GM12878 (cell line): ENCODE results near the gene FAM161B. TPM values are rescaled to one million over a fixed set of nuclear protein-coding genes. Genes with fewer than 3 reads are reported as not detected.

Source experiments
- ATF3 ChIP-seq: IDR thresholded peaks from 2 replicates; pipeline ENCODE4 v1.6.1; 2011; ENCODE audit warnings: low read depth, mild to moderate bottlenecking, low read length, moderate library complexity, borderline replicate concordance; ENCODE audit errors: extremely low read depth
- CEBPB ChIP-seq, 2 experiments: fragments of 150-350 bp in 1 of 2; IDR thresholded peaks; 2 replicates each; pipeline ENCODE4 v1.6.1; 2012 to 2014; ENCODE audit warnings: low read depth in 2 of 2, low read length in 2 of 2, borderline replicate concordance in 1 of 2, inconsistent platforms in 1 of 2
- E2F8 ChIP-seq: fragments of 450-650 bp; IDR thresholded peaks from 2 replicates; pipeline ENCODE4 v1.6.1; 2018; ENCODE audit warnings: mild to moderate bottlenecking, low read depth, moderate library complexity; ENCODE audit not compliant: partially characterized antibody
- EP300 ChIP-seq, 2 experiments: fragments of 150-350 bp in 1 of 2; IDR thresholded peaks; 2 replicates each; pipeline ENCODE4 v1.6.1; 2011 to 2012; ENCODE audit warnings: low read depth in 2 of 2, low read length in 2 of 2, borderline replicate concordance in 1 of 2, improper control_type of control experiment in 1 of 2, inconsistent platforms in 1 of 2; ENCODE audit not compliant: control insufficient read depth in 1 of 2
- GATAD2B ChIP-seq: fragments of 450-650 bp; conservative IDR thresholded peaks from 2 replicates; pipeline ENCODE4 v1.6.1; 2017; ENCODE audit warnings: low read depth, mild to moderate bottlenecking, moderate library complexity
- LARP7 ChIP-seq: fragments of 450-650 bp; IDR thresholded peaks from 2 replicates; pipeline ENCODE4 v1.6.1; 2017; ENCODE audit warnings: mild to moderate bottlenecking
- POLR2AphosphoS5 ChIP-seq: IDR thresholded peaks from 2 replicates; pipeline ENCODE4 v1.6.1; 2011; ENCODE audit warnings: mild to moderate bottlenecking, low read length, inconsistent platforms
- TARDBP ChIP-seq: IDR thresholded peaks from 2 replicates; pipeline ENCODE4 v1.6.1; 2016; ENCODE audit warnings: borderline replicate concordance
- TCF7 ChIP-seq: IDR thresholded peaks from 2 replicates; pipeline ENCODE4 v1.6.1; 2014; ENCODE audit warnings: antibody characterized with exemption, borderline replicate concordance
- ZNF207 ChIP-seq: fragments of 450-650 bp; IDR thresholded peaks from 2 replicates; pipeline ENCODE4 v1.6.1; 2014; ENCODE audit warnings: antibody characterized with exemption, mild to moderate bottlenecking, borderline replicate concordance
- ZNF592 ChIP-seq: fragments of 450-650 bp; IDR thresholded peaks from 2 replicates; pipeline ENCODE4 v1.6.1; 2017; ENCODE audit warnings: mild to moderate bottlenecking, moderate library complexity
- polyA plus RNA-seq, 11 experiments: library from polyadenylated mRNA; depleted of rRNA in 4 of 11; unstranded in 6 of 11; stranded (reverse) in 5 of 11; fragments of >200 nt; fragmentation: Nextera tagmentation in 4 of 11; fragmentation: Illumina TruSeq in 1 of 11; extraction: Ambion mirVana in 4 of 11; extraction: Trizol in 1 of 11; gene quantifications; 1 replicate in 1 of 11; 2 replicates in 10 of 11; pipeline versions ENCODE4 v1.2.1 to v1.2.3, GENCODE V29; 2011 to 2016; ENCODE audit warnings: inconsistent platforms in 2 of 11, missing spikeins in 2 of 11, low read depth in 1 of 11
- total RNA-seq, 4 experiments: library from RNA; depleted of rRNA in 3 of 4; stranded (reverse); fragments of >200 nt in 3 of 4; fragmentation: Illumina TruSeq in 1 of 4; extraction: Trizol in 1 of 4; gene quantifications; 2 replicates each; pipeline versions ENCODE4 v1.2.1 to v1.2.3, GENCODE V29; 2013 to 2021

The FAM161B gene
- total and polyA plus RNA-seq, 10 of the 15 experiments (the other 5 are each of a cell fraction or from before 2014, with no cell fraction given): 0.33 to 1.2 (median 0.86) TPM

GRCh38 chr14:73977896-73978295 lies 28.0 kb upstream of the FAM161B start (continued):
- TF ChIP-seq E2F8: no peak
- no peak for TF ChIP-seq ATF3
- no peak for TF ChIP-seq EP300 (IDR thresholded peaks at IDR 0.05; ENCODE audit: borderline replicate concordance in 1 of 2, control insufficient read depth in 1 of 2, low read depth in 2 of 2, low read length in 2 of 2)
- TF ChIP-seq ZNF207: no peak
- no peak for TF ChIP-seq CEBPB (IDR thresholded peaks at IDR 0.05; ENCODE audit: borderline replicate concordance in 1 of 2, low read depth in 2 of 2, low read length in 2 of 2)
- no peak for TF ChIP-seq TARDBP
- no peak for TF ChIP-seq POLR2AphosphoS5
- no peak for TF ChIP-seq GATAD2B
- TF ChIP-seq LARP7: no peak
- no peak for TF ChIP-seq ZNF592
- no peak for TF ChIP-seq TCF7
- TF ChIP-seq, all 136 proteins: peak for 0
